ENCODE measurements around the gene ATP10A. TPM values are rescaled to one million over a fixed set of nuclear protein-coding genes. Genes with fewer than 3 reads are reported as not detected.

The ATP10A gene
- total RNA-seq, 1 experiment from 2014 or later, result not detected

GRCh38 chr15:25668901-25669300 lies 194.2 kb downstream of the ATP10A start:
- Mint-ChIP-seq H3K36me3 (ENCODE audit: insufficient read depth, unreplicated experiment) (no peaks in the 10 kb centered on the region), H3K27me3 (ENCODE audit: insufficient read depth, unreplicated experiment) (no peaks in the 10 kb centered on the region), H3K4me3 (ENCODE audit: unreplicated experiment) (no peak overlapping the region), H3K27ac (ENCODE audit: unreplicated experiment) (no peak overlapping the region), H3K4me1 (ENCODE audit: low read depth, unreplicated experiment) (peaks cover 10% of the 10 kb centered on the region), H3K9me3 (ENCODE audit: unreplicated experiment) (no peaks in the 10 kb centered on the region)
- Histone ChIP-seq H3K36me3 (ENCODE audit: control insufficient read depth, insufficient read depth, low read length) (no peaks in the 10 kb centered on the region), H3K27me3 (replicated peaks; ENCODE audit: control insufficient read depth, insufficient read depth, low read length) (no peaks in the 10 kb centered on the region), H3K4me1 (peaks cover 9% of the 10 kb centered on the region; the same call in 1 of the 2 replicates), H3K4me3 (ENCODE audit: low read depth, low read length) (no peak overlapping the region), H3K9me3 (no peaks in the 10 kb centered on the region)
- BruUV-seq (replicated peaks), result no TSS peak
- no peak for TF ChIP-seq CTCF (IDR thresholded peaks at IDR 0.05; ENCODE audit: insufficient read depth in 1 of 2, low read depth in 1 of 2, low read length in 1 of 2, severe bottlenecking in 1 of 2, unreplicated experiment in 1 of 2)
- POLR2A ChIA-PET, result no interaction called here
- CTCF ChIA-PET, result no interaction called here
- no peak for DNase-seq
- intact Hi-C loops (cut with micrococcal nuclease; ENCODE audit: unreplicated experiment), result no loop called here

GRCh38 chr15:25668236-25668795 lies 194.8 kb downstream of the ATP10A start:
- Histone ChIP-seq H3K36me3 (ENCODE audit: control insufficient read depth, insufficient read depth, low read length) (no peaks in the 10 kb centered on the region), H3K9me3 (no peaks in the 10 kb centered on the region), H3K27me3 (replicated peaks; ENCODE audit: control insufficient read depth, insufficient read depth, low read length) (no peaks in the 10 kb centered on the region), H3K4me1 (peaks cover 9% of the 10 kb centered on the region; the same call in 1 of the 2 replicates), H3K4me3 (ENCODE audit: low read depth, low read length) (no peak overlapping the region)
- intact Hi-C loops (cut with micrococcal nuclease; ENCODE audit: unreplicated experiment), result no loop called here
- Mint-ChIP-seq H3K9me3 (ENCODE audit: unreplicated experiment) (no peaks in the 10 kb centered on the region), H3K27ac (ENCODE audit: unreplicated experiment) (no peak overlapping the region), H3K4me1 (ENCODE audit: low read depth, unreplicated experiment) (peaks cover 10% of the 10 kb centered on the region), H3K36me3 (ENCODE audit: insufficient read depth, unreplicated experiment) (no peaks in the 10 kb centered on the region), H3K4me3 (ENCODE audit: unreplicated experiment) (no peak overlapping the region), H3K27me3 (ENCODE audit: insufficient read depth, unreplicated experiment) (no peaks in the 10 kb centered on the region)
- ChIA-PET CTCF (no interaction called here), POLR2A (no interaction called here)
- no peak for TF ChIP-seq CTCF (IDR thresholded peaks at IDR 0.05; ENCODE audit: insufficient read depth in 1 of 2, low read depth in 1 of 2, low read length in 1 of 2, severe bottlenecking in 1 of 2, unreplicated experiment in 1 of 2)
- no TSS peak for BruUV-seq (replicated peaks)
- no peak for DNase-seq

- no TSS peak for BruUV-seq (replicated peaks)
- no peaks in the 10 kb centered on the region for H3K27me3 ChIP-seq (replicated peaks; ENCODE audit: control insufficient read depth, insufficient read depth, low read length)
- Mint-ChIP-seq H3K27me3 (ENCODE audit: insufficient read depth, unreplicated experiment) (no peaks in the 10 kb centered on the region), H3K27ac (ENCODE audit: unreplicated experiment) (no peak overlapping the region), H3K9me3 (ENCODE audit: unreplicated experiment) (no peaks in the 10 kb centered on the region), H3K4me1 (ENCODE audit: low read depth, unreplicated experiment) (peaks cover 10% of the 10 kb centered on the region), H3K36me3 (ENCODE audit: insufficient read depth, unreplicated experiment) (no peaks in the 10 kb centered on the region), H3K4me3 (ENCODE audit: unreplicated experiment) (no peak overlapping the region)
- ChIA-PET CTCF (no interaction called here), POLR2A (no interaction called here)
- no peaks in the 10 kb centered on the region for H3K9me3 ChIP-seq
- no peak overlapping the region for H3K4me3 ChIP-seq (ENCODE audit: low read depth, low read length)
- no peak for TF ChIP-seq CTCF (IDR thresholded peaks at IDR 0.05; ENCODE audit: insufficient read depth in 1 of 2, low read depth in 1 of 2, low read length in 1 of 2, severe bottlenecking in 1 of 2, unreplicated experiment in 1 of 2)
- intact Hi-C loops (cut with micrococcal nuclease; ENCODE audit: unreplicated experiment), result no loop called here
- no peaks in the 10 kb centered on the region for H3K36me3 ChIP-seq (ENCODE audit: control insufficient read depth, insufficient read depth, low read length)
- peaks cover 9% of the 10 kb centered on the region; the same call in 1 of the 2 replicates for H3K4me1 ChIP-seq
- DNase-seq, result no peak
Measured at GRCh38 chr15:25667829-25668228, 195.3 kb downstream of the ATP10A start.

Measured in Caco-2 (cell line).